Ovary (tissue), 3 donors: ENCODE results near the gene ZSWIM5.

Experiments
- CTCF ChIP-seq, 3 donors: fragments of 450-650 bp in 2 of 3; fragments of 200-600 bp in 1 of 3; IDR thresholded peaks; one replicate each; pipeline versions ENCODE4 v1.5.1 to v1.8.0; 2016 to 2022; ENCODE audit warnings: antibody characterized with exemption in 3 of 3, mild to moderate bottlenecking in 1 of 3
- POLR2A ChIP-seq: fragments of 450-650 bp; IDR thresholded peaks from one replicate; pipeline ENCODE4 v1.6.1; 2017; ENCODE audit warnings: antibody characterized with exemption, mild to moderate bottlenecking, moderate library complexity
- donor health status: DM: no; HTN: no; CAD: no.

GRCh38 chr1:45117766-45118165 lies 88.6 kb downstream of the ZSWIM5 start:
- TF ChIP-seq CTCF (IDR thresholded peaks at IDR 0.05) (no peak), POLR2A (no peak)
